Heart left ventricle (tissue), 16 donors: ENCODE data around the gene RPS27L. TPM values are rescaled to one million over a fixed set of nuclear protein-coding genes. Genes with fewer than 3 reads are reported as not detected.

Experiments used
- ATAC-seq, 4 donors: fragments of 200-7000 bp; cut with Tn5 transposase; one replicate each; pipeline ENCODE4 v1.9.1; 2020 to 2022; ENCODE audit warnings: moderate library complexity in 4 of 4, mild to moderate bottlenecking in 3 of 4, moderate number of reproducible peaks in 1 of 4
- DNase-seq, 5 donors: peaks; one replicate each; pipeline ENCODE4 v3.0.0-alpha.2; 2020
- H3K27ac ChIP-seq, 12 donors: fragments of 200-600 bp; sonication (generic) in 4 of 12; one replicate each; pipeline versions ENCODE4 v1.5.0 to v1.8.0; 2016 to 2022; ENCODE audit warnings: mild to moderate bottlenecking in 2 of 12
- H3K27me3 ChIP-seq, 9 donors: fragments of 200-600 bp; sonication (generic) in 2 of 9; one replicate each; pipeline versions ENCODE4 v1.5.1 to v1.8.0; 2016 to 2022; ENCODE audit warnings: mild to moderate bottlenecking in 3 of 9
- H3K36me3 ChIP-seq, 9 donors: fragments of 200-600 bp; sonication (generic) in 2 of 9; one replicate each; pipeline versions ENCODE4 v1.5.0 to v1.8.0; 2018 to 2022; ENCODE audit warnings: mild to moderate bottlenecking in 2 of 9
- H3K4me1 ChIP-seq, 12 donors: fragments of 200-600 bp; sonication (generic) in 4 of 12; one replicate each; pipeline versions ENCODE4 v1.5.0 to v1.8.0; 2016 to 2022; ENCODE audit warnings: mild to moderate bottlenecking in 3 of 12
- H3K4me3 ChIP-seq, 12 donors: fragments of 200-600 bp; sonication (generic) in 4 of 12; one replicate each; pipeline versions ENCODE4 v1.5.0 to v1.8.0; 2017 to 2022; ENCODE audit warnings: mild to moderate bottlenecking in 9 of 12, moderate library complexity in 4 of 12
- H3K9me3 ChIP-seq, 12 donors: fragments of 200-600 bp; sonication (generic) in 4 of 12; one replicate each; pipeline versions ENCODE4 v1.5.0 to v1.8.0; 2016 to 2022; ENCODE audit warnings: mild to moderate bottlenecking in 1 of 12
- CTCF ChIP-seq, 12 donors: fragments of 200-600 bp; sonication (generic) in 4 of 12; IDR thresholded peaks; one replicate each; pipeline versions ENCODE4 v1.5.0 to v1.8.0; 2018 to 2022; ENCODE audit warnings: antibody characterized with exemption in 12 of 12, mild to moderate bottlenecking in 5 of 12
- POLR2A ChIP-seq, 2 donors: fragments of 450-650 bp; IDR thresholded peaks; one replicate each; pipeline ENCODE4 v1.6.1; 2017; ENCODE audit warnings: antibody characterized with exemption in 2 of 2, mild to moderate bottlenecking in 2 of 2, moderate library complexity in 2 of 2
- WGBS, 4 donors: extraction: QIAGEN DNeasy Blood & Tissue Kit in 2 of 4; methylation state at CpG; one replicate each; pipeline versions ENCODE4 v1.1.5 to v1.1.7; 2013 to 2018; 5-methylcytosine and 5-hydroxymethylcytosine counted together
- intact Hi-C, 10 donors: fragments of 100-400 bp; cut with DNase I; formaldehyde crosslinking; loops; one replicate each; pipeline versions ENCODE4 v1.11.1 to v1.14.2; 2022
- polyA plus RNA-seq, 2 donors: library from polyadenylated mRNA; stranded (reverse); fragments of 200-250 nt; gene quantifications; one replicate each; pipeline ENCODE4 v1.2.3, GENCODE V29; 2013
- total RNA-seq, 9 donors: library from RNA; depleted of rRNA in 2 of 9; stranded (reverse); fragments of >200 nt in 2 of 9; fragmentation: NEBNext Ultra II Directional in 3 of 9; extraction: Animal tissue kit (Norgen Biotek cat#: 25700) in 3 of 9; gene quantifications; one replicate each; pipeline versions ENCODE4 v1.1.0 to v1.2.4, GENCODE V29; 2016 to 2023
- donor health status: ischemic (EF 13 %, LVEDD 7.1; RV severe dilation, severe dysfunction).
- donor health status: healthy with polysubstance abuse.
- donor health status: DM: no; HTN: yes; CAD: no.
- donor health status: DM: no; HTN: no; CAD: no.
- donor health status: ischemic (EF 25% LVEDD 6.9; RV normal size, moderate dysfunction).
- donor health status: ischemic (EF 25% LVEDD 5.7; RV mildly dilated, moderate dysfunction).
- donor health status: healthy.
- donor health status: DM: yes; HTN: yes; CAD: no.
- donor health status: ischemic (EF 35%, LVEDD 5.7; RV mildly dilated, moderate dysfunction).
- donor health status: nonischemic (EF 11% LVEDD 7.7; RV severe dilation, severe dysfunction).
- donor health status: DM: yes; HTN: yes; CAD: no.
- donor health status: PGD.
- donor health status: ischemic (EF 29% LVEDD 5.4; RV normal size, mild dysfunction).
- donor health status: nonischemic (EF 23%, LVEDD 6.1; RV moderate dilation, normal function).

The RPS27L gene
- total and polyA plus RNA-seq, 11 donors, result 53.4 to 221 (median 137) TPM

- DNase-seq, result no peak
- 64 to 74% (median 72%) methylated on average over 5 of the region's 5 CpGs for WGBS, 4 donors
- TF ChIP-seq POLR2A (IDR thresholded peaks at IDR 0.05) (no peak), CTCF (IDR thresholded peaks at IDR 0.05) (no peak)
- Histone ChIP-seq H3K27me3 (no peaks in the 10 kb centered on the region), H3K36me3 (peaks cover 0 to 2% (median 0%) of the 10 kb centered on the region in 9 donors), H3K27ac (no peak overlapping the region), H3K4me1 (peaks cover 0 to 82% (median 8%) of the 10 kb centered on the region in 12 donors), H3K4me3 (no peak overlapping the region), H3K9me3 (no peaks in the 10 kb centered on the region)
- no peak for ATAC-seq
- intact Hi-C loops, result loop anchor here in 2 of 10 donors (5.0 kb wide), 2 partner anchors 39 to 64 kb away; no protein-coding TSS in a partner anchor
Observed at GRCh38 chr15:63202861-63203260, 45.6 kb upstream of the RPS27L start.

GRCh38 chr15:63200464-63201249 is 43.4 kb upstream of the RPS27L start:
- Histone ChIP-seq H3K27ac (no peak overlapping the region), H3K9me3 (no peaks in the 10 kb centered on the region), H3K4me1 (peaks cover 0 to 86% (median 11%) of the 10 kb centered on the region in 12 donors), H3K4me3 (no peak overlapping the region), H3K27me3 (no peaks in the 10 kb centered on the region), H3K36me3 (peaks cover 0 to 7% (median 0%) of the 10 kb centered on the region in 9 donors)
- 92 to 96% (median 94%) methylated on average over 5 of the region's 5 CpGs for WGBS, 4 donors
- no peak for TF ChIP-seq CTCF (IDR thresholded peaks at IDR 0.05)
- TF ChIP-seq POLR2A (IDR thresholded peaks at IDR 0.05), result no peak
- ATAC-seq, result no peak
- intact Hi-C loops, result loop anchor here in 2 of 10 donors (5.0 kb wide), 2 partner anchors 42 to 67 kb away; no protein-coding TSS in a partner anchor
- DNase-seq, result no peak

DNA sequence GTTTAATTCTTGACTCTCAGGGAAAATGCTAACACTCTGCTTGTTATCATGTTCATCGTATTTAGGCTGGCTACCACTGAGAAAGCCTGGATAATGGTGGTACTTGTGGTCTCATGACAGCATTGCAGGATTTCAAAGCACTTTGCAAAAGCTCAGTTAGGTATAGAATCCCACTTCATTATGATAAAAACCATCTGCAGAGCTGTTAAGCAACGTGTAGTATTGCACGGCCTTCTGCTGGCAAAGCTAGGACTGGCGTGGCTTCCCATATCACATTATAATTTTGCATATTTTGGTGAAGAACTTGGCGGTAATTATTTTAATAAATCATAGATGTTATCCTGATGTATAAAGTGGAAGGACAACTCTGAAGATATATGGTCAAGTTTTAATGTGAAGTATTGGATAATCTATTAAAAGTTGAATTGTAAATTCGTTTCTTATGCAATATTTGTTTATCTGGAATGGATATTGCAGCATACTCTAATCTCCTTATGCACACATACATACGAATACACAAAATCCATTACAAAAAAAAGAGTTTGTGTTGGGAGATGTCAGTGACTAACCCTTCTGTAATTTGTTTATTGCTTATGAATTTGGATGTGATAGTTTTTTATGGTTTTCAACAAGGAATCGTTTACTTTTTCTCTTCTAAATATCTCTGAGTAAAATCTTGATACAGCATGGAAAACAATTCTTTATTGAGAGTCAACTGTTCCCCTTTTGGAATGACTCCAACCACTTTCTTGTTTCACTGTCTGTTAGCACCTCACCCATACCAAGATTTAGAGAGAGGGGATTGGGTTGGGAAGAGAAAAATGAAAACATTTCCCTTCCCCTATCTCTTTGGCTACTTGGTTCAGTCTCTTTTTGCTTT is 41.3 kb upstream of the RPS27L start:
- DNase-seq (no peak), ATAC-seq (no peak)
- Histone ChIP-seq H3K27ac (no peak overlapping the region), H3K27me3 (no peaks in the 10 kb centered on the region), H3K4me1 (peaks cover 0 to 91% (median 30%) of the 10 kb centered on the region in 12 donors), H3K9me3 (no peaks in the 10 kb centered on the region), H3K4me3 (no peak overlapping the region), H3K36me3 (peaks cover 0 to 7% (median 0%) of the 10 kb centered on the region in 9 donors)
- 75 to 87% (median 81%) methylated on average over 8 of the region's 8 CpGs for WGBS, 4 donors
- TF ChIP-seq CTCF (IDR thresholded peaks at IDR 0.05) (no peak), POLR2A (IDR thresholded peaks at IDR 0.05) (no peak)
- intact Hi-C loops, result loop anchor here in 3 of 10 donors (10.0 kb wide), 1 partner anchor 76 kb away; the partner anchor contains the start of gene APH1B (in 3 of the 3)
